OCI-LY1 (cell line): ENCODE results near the gene BMPR1A.

ENCODE experiments used
- H2AFZ ChIP-seq: fragments of 200-600 bp; sonication (generic), shearing (Covaris generic); 2 replicates; pipeline ENCODE4 v1.6.0; 2014; ENCODE audit warnings: antibody characterized with exemption, mild to moderate bottlenecking, low read length
- H3F3A ChIP-seq: fragments of 200-600 bp; sonication (generic), shearing (Covaris generic); 2 replicates; pipeline ENCODE4 v1.6.0; 2014; ENCODE audit warnings: mild to moderate bottlenecking, antibody characterized with exemption, low read length, moderate library complexity; ENCODE audit not compliant: insufficient read depth
- H3K27ac ChIP-seq: fragments of 200-600 bp; sonication (generic); 2 replicates; pipeline ENCODE4 v1.5.1; 2014; ENCODE audit warnings: low read length, mixed run types, mild to moderate bottlenecking, low read depth; ENCODE audit not compliant: poor library complexity, severe bottlenecking
- H3K27me3 ChIP-seq: fragments of 200-600 bp; sonication (generic); 2 replicates; pipeline ENCODE4 v1.6.0; 2014; ENCODE audit warnings: antibody characterized with exemption, mild to moderate bottlenecking, low read length, moderate library complexity; ENCODE audit not compliant: insufficient read depth
- H3K36me3 ChIP-seq: fragments of 200-600 bp; sonication (generic); 2 replicates; pipeline ENCODE4 v1.6.1; 2014; ENCODE audit warnings: mild to moderate bottlenecking, antibody characterized with exemption, low read length, moderate library complexity, mixed read lengths; ENCODE audit not compliant: insufficient read depth
- H3K4me1 ChIP-seq: fragments of 200-600 bp; sonication (generic); 2 replicates; pipeline ENCODE4 v1.5.1; 2014; ENCODE audit warnings: mild to moderate bottlenecking, low read length, moderate library complexity; ENCODE audit not compliant: insufficient read depth, severe bottlenecking
- H3K4me2 ChIP-seq: fragments of 200-600 bp; sonication (generic), shearing (Covaris generic); 2 replicates; pipeline ENCODE4 v1.6.1; 2014; ENCODE audit warnings: low read length
- H3K4me3 ChIP-seq: fragments of 200-600 bp; sonication (generic); 2 replicates; pipeline ENCODE4 v1.5.1; 2014; ENCODE audit warnings: low read length, low read depth, mild to moderate bottlenecking, mixed read lengths; ENCODE audit not compliant: poor library complexity, severe bottlenecking
- H3K79me2 ChIP-seq: fragments of 200-600 bp; shearing (Covaris generic); 2 replicates; pipeline ENCODE4 v1.6.1; 2016; ENCODE audit warnings: mixed run types, low read length, mixed read lengths; ENCODE audit not compliant: insufficient read depth
- H3K9ac ChIP-seq: fragments of 200-600 bp; sonication (generic), shearing (Covaris generic); 2 replicates; pipeline ENCODE4 v1.6.1; 2014; ENCODE audit warnings: mild to moderate bottlenecking, low read length, mixed read lengths
- H3K9me2 ChIP-seq: fragments of 200-600 bp; sonication (generic), shearing (Covaris generic); 2 replicates; pipeline ENCODE4 v1.6.1; 2014; ENCODE audit warnings: low read depth, mild to moderate bottlenecking, low read length, mixed read lengths
- H3K9me3 ChIP-seq: fragments of 200-600 bp; shearing (Covaris generic); 2 replicates; pipeline ENCODE4 v1.6.1; 2014; ENCODE audit warnings: low read length, mixed read lengths
- H4K20me1 ChIP-seq: fragments of 200-600 bp; sonication (generic), shearing (Covaris generic); 2 replicates; pipeline ENCODE4 v1.6.0; 2016; ENCODE audit warnings: mild to moderate bottlenecking, low read length; ENCODE audit not compliant: insufficient read depth
- EZH2 ChIP-seq: fragments of 200-600 bp; sonication (generic), shearing (Covaris generic); IDR thresholded peaks from 2 replicates; pipeline ENCODE4 v1.8.0; 2017; ENCODE audit warnings: borderline replicate concordance, mixed run types, mild to moderate bottlenecking, antibody characterized with exemption, low read length, moderate library complexity, mixed read lengths
- TF ChIP-seq, protein P1 (sequence below): fragments of 200-600 bp; sonication (generic), shearing (Covaris generic); IDR thresholded peaks from 2 replicates; pipeline ENCODE4 v1.5.1; 2017; ENCODE audit warnings: mild to moderate bottlenecking, antibody characterized with exemption, low read length, moderate library complexity, mixed read lengths

BMPR1A gene

DNA sequence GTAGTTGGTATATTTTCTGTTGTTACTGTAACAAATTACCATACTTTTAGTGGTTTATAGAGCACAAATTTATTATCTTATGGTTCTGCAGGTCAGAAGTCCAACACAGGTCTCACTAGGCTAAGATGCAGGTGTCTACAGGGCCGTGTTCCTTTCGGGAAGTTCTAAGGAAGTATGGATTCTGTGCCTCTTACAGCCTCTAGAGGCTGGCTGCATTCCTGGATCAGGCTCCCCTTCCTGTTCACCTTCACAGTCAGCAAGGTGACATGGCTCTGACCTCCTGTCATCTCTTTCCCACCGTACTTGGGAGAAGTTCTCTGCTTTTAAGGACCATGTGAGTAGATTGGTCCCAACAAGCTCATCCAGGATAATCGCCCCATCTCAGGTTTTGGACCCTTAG, 37.3 kb downstream of the BMPR1A start:
- peaks cover 4% of the 10 kb centered on the region for H3K4me1 ChIP-seq
- no peaks in the 10 kb centered on the region; the same call in 1 of the 2 replicates for H3K36me3 ChIP-seq
- H3K9me2 ChIP-seq = no peaks in the 10 kb centered on the region
- no peak overlapping the region for H2AFZ ChIP-seq
- H3K4me2 ChIP-seq = no peak overlapping the region
- no peaks in the 10 kb centered on the region for H4K20me1 ChIP-seq
- H3K4me3 ChIP-seq = no peak overlapping the region
- H3K79me2 ChIP-seq = no peaks in the 10 kb centered on the region
- 0 out of 2 replicates have a peak, but pooled peaks cover 6% of the 10 kb centered on the region for H3F3A ChIP-seq
- no peaks in the 10 kb centered on the region for H3K27me3 ChIP-seq
- H3K27ac ChIP-seq = no peak overlapping the region
- TF ChIP-seq EZH2 = no peak
- TF ChIP-seq, protein P1, sequence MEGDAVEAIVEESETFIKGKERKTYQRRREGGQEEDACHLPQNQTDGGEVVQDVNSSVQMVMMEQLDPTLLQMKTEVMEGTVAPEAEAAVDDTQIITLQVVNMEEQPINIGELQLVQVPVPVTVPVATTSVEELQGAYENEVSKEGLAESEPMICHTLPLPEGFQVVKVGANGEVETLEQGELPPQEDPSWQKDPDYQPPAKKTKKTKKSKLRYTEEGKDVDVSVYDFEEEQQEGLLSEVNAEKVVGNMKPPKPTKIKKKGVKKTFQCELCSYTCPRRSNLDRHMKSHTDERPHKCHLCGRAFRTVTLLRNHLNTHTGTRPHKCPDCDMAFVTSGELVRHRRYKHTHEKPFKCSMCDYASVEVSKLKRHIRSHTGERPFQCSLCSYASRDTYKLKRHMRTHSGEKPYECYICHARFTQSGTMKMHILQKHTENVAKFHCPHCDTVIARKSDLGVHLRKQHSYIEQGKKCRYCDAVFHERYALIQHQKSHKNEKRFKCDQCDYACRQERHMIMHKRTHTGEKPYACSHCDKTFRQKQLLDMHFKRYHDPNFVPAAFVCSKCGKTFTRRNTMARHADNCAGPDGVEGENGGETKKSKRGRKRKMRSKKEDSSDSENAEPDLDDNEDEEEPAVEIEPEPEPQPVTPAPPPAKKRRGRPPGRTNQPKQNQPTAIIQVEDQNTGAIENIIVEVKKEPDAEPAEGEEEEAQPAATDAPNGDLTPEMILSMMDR = no peak
- H3K9me3 ChIP-seq = no peaks in the 10 kb centered on the region
- H3K9ac ChIP-seq = no peak overlapping the region

DNA sequence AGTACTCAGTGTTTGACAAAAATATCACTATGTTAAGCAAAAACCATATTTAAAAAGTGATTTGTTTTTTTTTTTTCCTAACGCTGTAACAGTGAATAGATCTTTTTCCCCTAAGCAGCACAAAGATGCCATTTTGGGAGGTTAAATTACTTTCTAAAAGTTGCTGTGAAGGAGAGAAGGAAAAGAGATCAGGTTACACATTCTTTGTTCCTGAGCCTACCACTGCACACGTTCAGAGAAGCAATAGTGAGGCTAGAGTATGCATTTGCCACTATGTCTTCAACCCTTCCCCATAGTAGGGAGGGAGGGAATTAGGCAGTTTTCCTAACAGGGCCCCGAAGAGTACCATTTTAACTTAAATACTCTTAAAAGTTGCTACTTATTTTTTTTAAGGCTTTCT, 38.9 kb downstream of the BMPR1A start:
- TF ChIP-seq EZH2 = no peak
- TF ChIP-seq, protein P1 = no peak
- peaks cover 8% of the 10 kb centered on the region for H3K4me1 ChIP-seq
- no peak overlapping the region for H3K27ac ChIP-seq
- no peak overlapping the region for H3K9ac ChIP-seq
- no peaks in the 10 kb centered on the region for H3K79me2 ChIP-seq
- H3K9me3 ChIP-seq = no peaks in the 10 kb centered on the region
- H4K20me1 ChIP-seq = no peaks in the 10 kb centered on the region
- H3K27me3 ChIP-seq = no peaks in the 10 kb centered on the region
- H3K4me2 ChIP-seq = no peak overlapping the region
- H3K9me2 ChIP-seq = no peaks in the 10 kb centered on the region
- H3F3A ChIP-seq = 0 out of 2 replicates have a peak, but pooled peaks cover 6% of the 10 kb centered on the region
- no peak overlapping the region for H2AFZ ChIP-seq
- H3K36me3 ChIP-seq = no peaks in the 10 kb centered on the region; the same call in 1 of the 2 replicates
- no peak overlapping the region for H3K4me3 ChIP-seq

DNA sequence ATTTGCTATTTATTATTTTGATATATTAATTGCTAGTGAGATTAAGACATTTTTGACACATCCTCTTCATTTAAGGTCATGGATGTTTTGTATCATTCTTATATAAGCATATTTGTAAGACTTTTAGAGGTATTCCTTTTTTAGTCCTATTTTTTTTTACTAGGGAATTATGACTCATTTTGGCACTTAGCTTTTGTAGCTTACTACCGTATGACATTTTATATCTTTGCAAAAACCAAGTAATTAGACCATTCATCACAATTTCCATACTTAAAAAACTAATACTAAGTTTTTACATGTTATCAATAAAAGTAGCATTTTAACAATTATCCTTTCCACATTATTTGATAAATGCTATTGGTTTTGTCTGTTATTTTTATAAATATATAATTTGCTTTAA, 41.6 kb downstream of the BMPR1A start:
- H3F3A ChIP-seq = 0 out of 2 replicates have a peak, but pooled peaks cover 6% of the 10 kb centered on the region
- H3K36me3 ChIP-seq = no peaks in the 10 kb centered on the region; the same call in 1 of the 2 replicates
- no peak overlapping the region for H3K4me3 ChIP-seq
- H3K9me2 ChIP-seq = no peaks in the 10 kb centered on the region
- no peak overlapping the region for H3K27ac ChIP-seq
- no peaks in the 10 kb centered on the region for H3K9me3 ChIP-seq
- H2AFZ ChIP-seq = no peak overlapping the region
- TF ChIP-seq, protein P1 = no peak
- no peak for TF ChIP-seq EZH2
- H3K79me2 ChIP-seq = no peaks in the 10 kb centered on the region
- no peaks in the 10 kb centered on the region for H4K20me1 ChIP-seq
- peaks cover 8% of the 10 kb centered on the region for H3K4me1 ChIP-seq
- H3K9ac ChIP-seq = no peak overlapping the region
- H3K4me2 ChIP-seq = no peak overlapping the region
- H3K27me3 ChIP-seq = no peaks in the 10 kb centered on the region
